Fibroblast of pulmonary artery (primary cell): ENCODE measurements around the gene FOXP1.
"Not testable (repeated sequence)": the region's sequence is repeated elsewhere in the genome, so short reads cannot be mapped to it uniquely, and the experiment has no call there.

ENCODE experiments used
- DNase-seq: peaks from one replicate; pipeline ENCODE4 v3.0.0-alpha.2; 2010; ENCODE audit warnings: low read depth
- H3K4me3 ChIP-seq: replicated peaks from 2 replicates; pipeline ENCODE4 v1.5.1; 2011; ENCODE audit warnings: low read depth, mild to moderate bottlenecking, control low read depth, low read length, moderate library complexity
- TF ChIP-seq, protein P1 (sequence below): IDR thresholded peaks from 2 replicates; pipeline ENCODE4 v1.5.1; 2011; ENCODE audit warnings: mild to moderate bottlenecking, control low read depth, low read length, inconsistent platforms; ENCODE audit errors: missing control alignments

FOXP1 gene

DNA sequence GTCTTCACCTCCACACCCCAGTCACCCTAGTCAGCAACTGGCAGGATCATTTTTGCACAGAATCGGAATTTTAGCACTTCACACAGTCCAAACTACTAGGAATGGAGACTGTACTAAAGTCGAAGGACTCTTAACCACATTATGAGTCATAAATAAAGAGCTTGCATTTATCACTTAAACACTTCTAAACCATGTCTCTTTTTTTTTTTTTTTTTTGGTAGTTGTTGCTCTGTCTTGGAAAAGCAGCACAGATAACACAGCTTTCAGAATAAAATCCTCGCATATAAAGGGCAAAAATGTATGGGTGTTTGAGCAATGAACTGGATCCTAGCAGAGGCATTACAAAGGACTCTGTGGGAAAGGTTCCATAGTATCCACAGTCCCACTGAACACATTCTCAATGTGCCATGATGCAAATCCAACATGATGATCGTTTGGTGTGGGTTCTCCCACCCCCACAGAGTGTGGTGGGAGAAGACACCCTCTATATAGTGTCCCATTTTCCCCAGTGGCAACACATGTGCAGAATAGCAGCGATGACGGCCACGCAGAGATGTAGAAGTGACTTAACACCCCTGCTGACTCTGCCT lies 47.1 kb downstream of the FOXP1 start:
- DNase-seq = peak; percentile 73
- TF ChIP-seq, protein P1, sequence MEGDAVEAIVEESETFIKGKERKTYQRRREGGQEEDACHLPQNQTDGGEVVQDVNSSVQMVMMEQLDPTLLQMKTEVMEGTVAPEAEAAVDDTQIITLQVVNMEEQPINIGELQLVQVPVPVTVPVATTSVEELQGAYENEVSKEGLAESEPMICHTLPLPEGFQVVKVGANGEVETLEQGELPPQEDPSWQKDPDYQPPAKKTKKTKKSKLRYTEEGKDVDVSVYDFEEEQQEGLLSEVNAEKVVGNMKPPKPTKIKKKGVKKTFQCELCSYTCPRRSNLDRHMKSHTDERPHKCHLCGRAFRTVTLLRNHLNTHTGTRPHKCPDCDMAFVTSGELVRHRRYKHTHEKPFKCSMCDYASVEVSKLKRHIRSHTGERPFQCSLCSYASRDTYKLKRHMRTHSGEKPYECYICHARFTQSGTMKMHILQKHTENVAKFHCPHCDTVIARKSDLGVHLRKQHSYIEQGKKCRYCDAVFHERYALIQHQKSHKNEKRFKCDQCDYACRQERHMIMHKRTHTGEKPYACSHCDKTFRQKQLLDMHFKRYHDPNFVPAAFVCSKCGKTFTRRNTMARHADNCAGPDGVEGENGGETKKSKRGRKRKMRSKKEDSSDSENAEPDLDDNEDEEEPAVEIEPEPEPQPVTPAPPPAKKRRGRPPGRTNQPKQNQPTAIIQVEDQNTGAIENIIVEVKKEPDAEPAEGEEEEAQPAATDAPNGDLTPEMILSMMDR = no peak
- no peak overlapping the region for H3K4me3 ChIP-seq

DNA sequence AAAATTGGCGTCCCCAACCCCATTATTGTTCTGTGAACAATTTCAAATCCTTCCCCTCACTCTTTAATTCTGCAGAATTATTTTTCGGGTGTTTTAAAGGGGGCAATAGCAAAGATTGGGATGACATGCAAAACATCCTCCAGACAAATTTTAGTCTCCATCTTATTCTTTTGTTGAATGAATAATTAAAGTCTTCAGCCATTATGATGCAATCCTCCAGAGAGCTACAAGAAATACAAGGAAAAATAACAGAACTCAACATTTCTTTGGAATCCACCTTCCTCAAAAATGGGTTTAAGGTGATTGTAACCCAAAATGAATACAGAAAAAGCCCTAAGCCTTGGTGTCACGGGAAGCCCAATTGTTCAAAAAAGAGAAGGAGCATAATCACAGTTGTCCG lies 49.9 kb downstream of the FOXP1 start:
- no peak overlapping the region for H3K4me3 ChIP-seq
- TF ChIP-seq, protein P1 = no peak
- no peak for DNase-seq

DNA sequence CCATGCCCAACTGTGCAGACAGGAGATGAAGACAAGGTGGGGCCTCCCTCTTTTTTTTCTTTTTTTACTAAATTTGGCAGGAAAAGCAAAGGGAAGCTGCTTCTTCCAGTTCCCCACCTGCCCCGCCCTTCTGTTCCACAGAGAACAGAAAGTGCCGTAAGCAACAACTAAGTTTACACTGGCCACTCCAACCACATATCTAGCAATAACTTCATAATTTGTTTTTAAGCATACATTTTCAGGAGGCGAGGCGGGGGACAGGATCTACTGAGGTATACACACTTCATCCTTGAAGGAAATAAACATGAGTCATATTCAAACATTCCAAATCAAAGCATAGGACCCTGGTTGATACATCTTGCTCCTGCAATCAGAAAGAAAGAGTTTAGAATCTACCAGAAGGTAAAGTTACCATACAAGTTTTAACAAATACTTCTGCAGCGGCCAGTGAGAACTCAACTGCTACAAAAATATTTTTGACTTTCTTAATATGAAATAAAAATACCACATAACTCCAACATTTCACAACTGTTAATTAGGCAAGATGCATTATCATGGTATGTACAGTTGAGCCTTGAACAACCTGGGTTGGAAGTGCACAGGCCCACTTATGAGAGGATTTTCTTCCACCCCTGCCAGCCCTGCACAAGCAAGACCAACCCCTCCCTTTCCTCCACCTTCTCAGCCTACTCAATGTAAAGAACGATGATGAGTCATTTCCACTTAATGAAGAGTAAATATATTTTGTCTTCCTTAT lies 50.7 kb downstream of the FOXP1 start:
- DNase-seq = peak; percentile 28
- H3K4me3 ChIP-seq = no peak overlapping the region
- TF ChIP-seq, protein P1 = no peak

DNA sequence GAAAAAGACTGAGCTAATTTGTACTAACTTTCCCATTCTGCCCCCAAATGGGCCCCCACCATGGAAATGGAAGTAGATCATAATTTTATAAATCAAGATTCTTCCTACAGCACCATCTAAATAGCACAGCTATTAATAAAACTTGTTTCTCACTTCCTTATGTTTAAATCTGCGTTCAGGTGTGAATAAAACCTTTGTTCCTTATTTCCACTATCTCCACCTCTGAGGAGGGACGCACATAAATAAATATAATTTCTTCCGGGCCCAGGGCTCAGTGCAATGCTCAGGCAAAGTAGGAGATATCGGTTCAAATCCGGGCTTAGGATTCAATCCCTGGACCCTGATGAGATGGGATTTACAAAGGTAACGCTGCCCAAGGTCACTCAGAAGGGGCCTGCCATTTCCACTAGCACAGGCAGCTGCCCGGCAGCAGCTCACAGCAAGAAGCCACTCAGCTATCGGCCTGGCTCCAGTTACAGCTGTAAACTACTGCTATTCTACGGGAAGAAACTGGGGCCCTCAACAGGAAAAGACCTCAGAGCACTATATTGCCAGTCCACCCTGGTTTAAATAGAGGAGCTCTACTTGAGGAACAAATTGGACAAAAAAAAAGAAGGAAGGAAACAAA lies 52.5 kb downstream of the FOXP1 start:
- DNase-seq = no peak
- TF ChIP-seq, protein P1 = no peak
- H3K4me3 ChIP-seq = no peak overlapping the region

DNA sequence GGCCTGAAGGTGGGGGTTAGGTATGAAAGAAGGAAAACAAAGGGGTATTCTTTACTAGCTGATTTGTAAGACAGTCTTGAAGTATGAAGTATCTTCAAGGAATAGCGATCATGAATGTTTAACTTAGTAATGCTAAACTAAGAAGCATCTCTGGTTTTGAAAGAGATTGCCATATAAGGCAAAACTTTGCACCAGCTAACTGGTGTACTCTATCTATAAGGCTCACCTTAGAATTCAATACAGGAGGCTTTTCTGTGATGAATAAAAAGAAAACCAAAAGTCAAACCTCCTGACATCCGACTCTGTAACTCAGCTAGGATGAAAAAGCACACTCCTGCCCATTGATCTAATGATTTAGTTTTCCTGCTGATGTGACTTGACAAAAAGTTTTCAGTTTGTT lies 54.7 kb downstream of the FOXP1 start:
- TF ChIP-seq, protein P1 = no peak
- no peak overlapping the region for H3K4me3 ChIP-seq
- no peak for DNase-seq

DNA sequence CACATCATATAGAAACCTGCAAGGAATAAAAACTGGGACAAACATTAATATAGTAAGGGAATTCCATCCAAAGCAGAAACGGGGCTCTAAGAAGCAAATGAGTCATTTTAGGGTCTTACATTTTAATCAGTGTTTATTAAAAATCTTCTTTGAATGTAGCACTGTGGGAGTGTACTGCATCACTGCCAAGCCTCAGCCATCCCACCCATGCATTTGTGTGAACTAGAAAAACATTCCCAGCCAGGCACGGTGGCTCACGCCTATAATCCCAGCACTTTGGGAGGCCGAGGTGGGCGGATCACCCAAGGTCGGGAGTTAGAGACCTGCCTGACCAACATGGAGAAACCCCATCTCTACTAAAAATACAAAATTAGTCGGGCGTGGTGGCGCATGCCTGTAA lies 57.1 kb downstream of the FOXP1 start:
- H3K4me3 ChIP-seq, DNase-seq: not testable (repeated sequence)

DNA sequence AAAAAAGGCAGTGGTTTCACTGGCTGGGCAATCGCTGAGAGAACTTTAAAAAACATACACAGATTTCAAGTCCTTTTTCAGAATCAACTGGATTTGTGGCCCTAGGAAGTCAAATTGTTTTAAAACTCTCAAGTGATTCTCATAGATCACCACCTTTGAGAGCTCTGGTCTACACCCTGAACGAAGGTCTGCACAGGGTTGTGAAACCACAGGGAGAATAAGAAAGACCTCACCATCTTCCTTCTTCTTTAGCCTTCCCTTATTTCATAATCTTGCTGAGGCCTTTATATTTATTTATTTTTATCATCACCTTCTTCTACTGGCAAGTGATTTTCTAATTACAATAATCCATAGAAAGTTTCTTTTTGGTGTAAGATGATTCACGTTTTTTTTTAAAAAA lies 58.1 kb downstream of the FOXP1 start:
- DNase-seq = no peak

More for the DNA sequence above, 58.1 kb downstream of the FOXP1 start:
- TF ChIP-seq, protein P1 = no peak
- H3K4me3 ChIP-seq = no peak overlapping the region
